ENCODE results near the gene GAK. TPM values are rescaled to one million over a fixed set of nuclear protein-coding genes. Genes with fewer than 3 reads are reported as not detected.
A peak's percentile ranks its signal among the peaks of the same experiment; 100 is the strongest.

GAK gene
- total RNA-seq, 1 donor from 2014 or later, result 130 TPM

GRCh38 chr4:875818-876423, 56.2 kb downstream of the GAK start:
- no peaks in the 10 kb centered on the region for H3K27me3 ChIP-seq (ENCODE audit: low read depth)

DNA sequence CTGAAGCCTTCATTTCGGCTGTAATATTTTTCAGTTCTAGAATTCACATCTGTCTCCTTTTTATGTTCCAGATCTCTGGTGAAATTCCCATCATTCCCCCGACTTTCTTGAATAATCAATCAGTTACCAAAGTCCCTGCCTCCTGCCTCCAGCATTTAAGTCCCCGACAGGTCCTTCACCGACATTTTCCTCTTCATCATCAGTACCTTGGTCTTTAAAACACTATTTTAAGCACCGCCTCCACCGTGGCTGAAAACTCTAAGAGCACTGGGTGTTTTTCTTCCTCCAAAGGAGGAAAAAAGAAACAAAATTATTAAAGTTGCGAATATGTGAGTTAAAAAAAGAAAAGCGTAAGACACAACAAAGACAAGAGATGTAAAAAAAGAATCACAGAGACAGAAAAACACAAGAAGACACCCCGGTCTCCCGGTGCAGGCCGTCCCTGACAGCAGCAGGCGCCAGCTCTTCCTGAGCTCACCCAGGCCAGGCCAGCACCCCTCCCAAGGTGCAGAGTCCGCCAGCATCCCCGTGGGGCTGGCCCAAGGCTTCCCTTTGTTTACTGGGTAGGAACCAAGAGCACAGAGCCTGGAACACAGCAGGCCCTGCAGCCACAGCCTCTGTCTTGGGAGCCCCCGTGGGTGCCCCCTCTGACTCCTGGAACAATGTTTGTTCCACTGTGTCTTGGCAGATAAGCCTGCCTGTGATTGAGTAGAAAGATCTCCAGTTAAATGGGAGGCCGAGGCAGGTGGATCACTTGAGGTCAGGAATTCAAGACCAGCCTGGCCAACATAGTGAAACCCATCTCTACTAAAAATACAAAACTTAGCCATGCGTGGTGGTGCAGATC, 56.9 kb downstream of the GAK start:
- DNase-seq, result no peak
- ATAC-seq, result no peak

More at GRCh38 chr4:875818-876423, 56.2 kb downstream of the GAK start:
- no peaks in the 10 kb centered on the region for H3K9me3 ChIP-seq
- no peak for ATAC-seq
- H3K4me3 ChIP-seq, result no peak overlapping the region
- intact Hi-C loops (cut with DNase I), result no loop called here
- H3K27ac ChIP-seq, result no peak overlapping the region
- TF ChIP-seq, protein P1, sequence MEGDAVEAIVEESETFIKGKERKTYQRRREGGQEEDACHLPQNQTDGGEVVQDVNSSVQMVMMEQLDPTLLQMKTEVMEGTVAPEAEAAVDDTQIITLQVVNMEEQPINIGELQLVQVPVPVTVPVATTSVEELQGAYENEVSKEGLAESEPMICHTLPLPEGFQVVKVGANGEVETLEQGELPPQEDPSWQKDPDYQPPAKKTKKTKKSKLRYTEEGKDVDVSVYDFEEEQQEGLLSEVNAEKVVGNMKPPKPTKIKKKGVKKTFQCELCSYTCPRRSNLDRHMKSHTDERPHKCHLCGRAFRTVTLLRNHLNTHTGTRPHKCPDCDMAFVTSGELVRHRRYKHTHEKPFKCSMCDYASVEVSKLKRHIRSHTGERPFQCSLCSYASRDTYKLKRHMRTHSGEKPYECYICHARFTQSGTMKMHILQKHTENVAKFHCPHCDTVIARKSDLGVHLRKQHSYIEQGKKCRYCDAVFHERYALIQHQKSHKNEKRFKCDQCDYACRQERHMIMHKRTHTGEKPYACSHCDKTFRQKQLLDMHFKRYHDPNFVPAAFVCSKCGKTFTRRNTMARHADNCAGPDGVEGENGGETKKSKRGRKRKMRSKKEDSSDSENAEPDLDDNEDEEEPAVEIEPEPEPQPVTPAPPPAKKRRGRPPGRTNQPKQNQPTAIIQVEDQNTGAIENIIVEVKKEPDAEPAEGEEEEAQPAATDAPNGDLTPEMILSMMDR (IDR thresholded peaks at IDR 0.05), result no peak
- peaks cover 100% of the 10 kb centered on the region for H3K36me3 ChIP-seq
- DNase-seq, result no peak
- H3K4me1 ChIP-seq, result no peaks in the 10 kb centered on the region

GRCh38 chr4:874056-874455, 58.1 kb downstream of the GAK start:
- H3K27ac ChIP-seq, result no peak overlapping the region

More for the DNA sequence above, 56.9 kb downstream of the GAK start:
- Histone ChIP-seq H3K9me3 (no peaks in the 10 kb centered on the region), H3K27ac (no peak overlapping the region), H3K4me3 (no peak overlapping the region), H3K27me3 (ENCODE audit: low read depth) (no peaks in the 10 kb centered on the region), H3K4me1 (no peaks in the 10 kb centered on the region), H3K36me3 (peaks cover 100% of the 10 kb centered on the region)
- TF ChIP-seq, protein P1 (IDR thresholded peaks at IDR 0.05), result no peak
- intact Hi-C loops (cut with DNase I), result no loop called here

GRCh38 chr4:872241-872981, 59.7 kb downstream of the GAK start:
- Histone ChIP-seq H3K27ac (no peak overlapping the region), H3K27me3 (ENCODE audit: low read depth) (no peaks in the 10 kb centered on the region), H3K4me1 (no peaks in the 10 kb centered on the region), H3K4me3 (no peak overlapping the region), H3K36me3 (peaks cover 93% of the 10 kb centered on the region), H3K9me3 (no peaks in the 10 kb centered on the region)
- TF ChIP-seq, protein P1 (IDR thresholded peaks at IDR 0.05), result no peak
- ATAC-seq, result peak in 1 of 2 donors; percentile 6
- DNase-seq, result no peak
- intact Hi-C loops (cut with DNase I), result no loop called here

More at GRCh38 chr4:874056-874455, 58.1 kb downstream of the GAK start:
- ATAC-seq (no peak), DNase-seq (no peak)
- TF ChIP-seq, protein P1 (IDR thresholded peaks at IDR 0.05), result no peak
- intact Hi-C loops (cut with DNase I), result no loop called here
- Histone ChIP-seq H3K9me3 (no peaks in the 10 kb centered on the region), H3K36me3 (peaks cover 95% of the 10 kb centered on the region), H3K27me3 (ENCODE audit: low read depth) (no peaks in the 10 kb centered on the region), H3K4me3 (no peak overlapping the region), H3K4me1 (no peaks in the 10 kb centered on the region)

GRCh38 chr4:871484-871883, 60.6 kb downstream of the GAK start:
- DNase-seq (no peak), ATAC-seq (no peak)
- no peaks in the 10 kb centered on the region for H3K27me3 ChIP-seq (ENCODE audit: low read depth)
- no peak overlapping the region for H3K27ac ChIP-seq
- no peaks in the 10 kb centered on the region for H3K4me1 ChIP-seq
- H3K9me3 ChIP-seq, result no peaks in the 10 kb centered on the region
- TF ChIP-seq, protein P1 (IDR thresholded peaks at IDR 0.05), result no peak
- intact Hi-C loops (cut with DNase I), result no loop called here
- H3K36me3 ChIP-seq, result peaks cover 93% of the 10 kb centered on the region
- H3K4me3 ChIP-seq, result no peak overlapping the region

All from lower lobe of right lung (tissue), 2 donors.